ENCODE measurements around the gene PSMD14.
A peak's percentile ranks its signal among the peaks of the same experiment; 100 is the strongest.

GRCh38 chr2:161321944-161322648 lies 13.9 kb downstream of the PSMD14 start:
- TF ChIP-seq POLR2AphosphoS5 (IDR thresholded peaks at IDR 0.05; ENCODE audit: low read depth, low read length) (no peak), SIN3A (conservative IDR thresholded peaks at IDR 0.05 in 1 of 2, IDR thresholded peaks at IDR 0.05 in 1 of 2; ENCODE audit: low read depth in 1 of 2, low read length in 2 of 2) (no peak), CEBPB (IDR thresholded peaks at IDR 0.05; ENCODE audit: low read depth, low read length) (peak; percentile 98), CTCF (IDR thresholded peaks at IDR 0.05; ENCODE audit: control extremely low read depth in 1 of 3, insufficient read depth in 1 of 3, low read depth in 1 of 3, low read length in 3 of 3) (no peak), SRF (IDR thresholded peaks at IDR 0.05; ENCODE audit: low read depth, low read length) (no peak), RFX5 (IDR thresholded peaks at IDR 0.05; ENCODE audit: borderline replicate concordance, low read depth, low read length) (no peak), YY1 (IDR thresholded peaks at IDR 0.05; ENCODE audit: low read depth, low read length) (no peak)
- TF ChIP-seq, protein P1, sequence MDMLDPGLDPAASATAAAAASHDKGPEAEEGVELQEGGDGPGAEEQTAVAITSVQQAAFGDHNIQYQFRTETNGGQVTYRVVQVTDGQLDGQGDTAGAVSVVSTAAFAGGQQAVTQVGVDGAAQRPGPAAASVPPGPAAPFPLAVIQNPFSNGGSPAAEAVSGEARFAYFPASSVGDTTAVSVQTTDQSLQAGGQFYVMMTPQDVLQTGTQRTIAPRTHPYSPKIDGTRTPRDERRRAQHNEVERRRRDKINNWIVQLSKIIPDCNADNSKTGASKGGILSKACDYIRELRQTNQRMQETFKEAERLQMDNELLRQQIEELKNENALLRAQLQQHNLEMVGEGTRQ (IDR thresholded peaks at IDR 0.05; ENCODE audit: low read length): no peak

All from H1 (cell line).